ENCODE results near the gene TSG101.

TSG101 gene, protein sequence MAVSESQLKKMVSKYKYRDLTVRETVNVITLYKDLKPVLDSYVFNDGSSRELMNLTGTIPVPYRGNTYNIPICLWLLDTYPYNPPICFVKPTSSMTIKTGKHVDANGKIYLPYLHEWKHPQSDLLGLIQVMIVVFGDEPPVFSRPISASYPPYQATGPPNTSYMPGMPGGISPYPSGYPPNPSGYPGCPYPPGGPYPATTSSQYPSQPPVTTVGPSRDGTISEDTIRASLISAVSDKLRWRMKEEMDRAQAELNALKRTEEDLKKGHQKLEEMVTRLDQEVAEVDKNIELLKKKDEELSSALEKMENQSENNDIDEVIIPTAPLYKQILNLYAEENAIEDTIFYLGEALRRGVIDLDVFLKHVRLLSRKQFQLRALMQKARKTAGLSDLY

DNA sequence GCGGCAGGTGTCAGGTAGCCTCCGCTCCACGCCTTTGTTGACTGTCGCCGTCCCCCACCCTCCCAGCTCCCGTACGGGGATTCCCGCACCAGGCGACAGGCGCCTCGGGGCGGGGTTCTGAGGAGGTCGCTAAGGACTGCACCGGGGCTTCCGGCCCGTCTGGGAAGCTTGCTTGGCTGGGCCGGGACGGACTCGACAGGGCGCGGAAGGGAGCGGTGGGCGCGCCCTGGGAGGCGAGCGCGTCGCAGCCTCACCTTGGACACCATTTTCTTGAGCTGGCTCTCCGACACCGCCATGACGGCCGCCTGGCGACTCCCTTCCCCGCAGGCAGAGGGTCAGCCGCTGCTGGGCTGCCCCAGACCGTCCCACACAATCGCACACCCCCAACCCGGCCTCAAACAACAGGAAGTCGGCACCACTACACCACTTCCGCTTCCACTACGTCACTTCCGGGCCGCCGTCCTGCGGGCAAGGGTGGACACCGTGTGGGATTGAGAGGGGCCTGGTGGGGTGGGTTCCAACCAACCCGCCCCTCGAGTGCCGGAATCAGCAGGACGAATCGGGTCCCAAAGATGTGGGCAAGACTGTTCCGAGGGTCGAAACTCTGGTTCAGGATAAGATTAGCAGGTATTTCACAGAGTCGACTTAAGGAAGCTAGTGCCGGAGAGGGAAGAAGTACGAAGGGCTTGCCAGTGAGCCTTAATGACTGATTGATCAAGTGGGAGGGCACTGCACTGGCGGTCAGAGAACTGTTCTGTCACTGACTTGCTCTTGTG is at the start of gene TSG101:
TSG101 (minus strand) TSS at position 422 of the 776 bp plus-strand sequence; CDS start at position 296, 126 bp downstream.
- peak within 1 kb of the TSS; percentile 90 for H3K9ac ChIP-seq (ENCODE audit: low read length)
- H3K27ac ChIP-seq (ENCODE audit: low read depth, low read length): peak within 1 kb of the TSS; percentile 87
- peak within 1 kb of the TSS; percentile 83 for H3K4me3 ChIP-seq (ENCODE audit: low read depth, low read length)
- H3K27me3 ChIP-seq (ENCODE audit: control insufficient read depth, insufficient read depth, low read length): no peaks in the 10 kb centered on the region
- no peaks in the 10 kb centered on the region for H3K36me3 ChIP-seq (ENCODE audit: control insufficient read depth, insufficient read depth, low read length)
- no peaks in the 10 kb centered on the region for H3K4me1 ChIP-seq (ENCODE audit: control insufficient read depth, insufficient read depth, low read length)
- H3K9me3 ChIP-seq (ENCODE audit: control insufficient read depth, insufficient read depth, low read depth, low read length): no peaks in the 10 kb centered on the region

DNA sequence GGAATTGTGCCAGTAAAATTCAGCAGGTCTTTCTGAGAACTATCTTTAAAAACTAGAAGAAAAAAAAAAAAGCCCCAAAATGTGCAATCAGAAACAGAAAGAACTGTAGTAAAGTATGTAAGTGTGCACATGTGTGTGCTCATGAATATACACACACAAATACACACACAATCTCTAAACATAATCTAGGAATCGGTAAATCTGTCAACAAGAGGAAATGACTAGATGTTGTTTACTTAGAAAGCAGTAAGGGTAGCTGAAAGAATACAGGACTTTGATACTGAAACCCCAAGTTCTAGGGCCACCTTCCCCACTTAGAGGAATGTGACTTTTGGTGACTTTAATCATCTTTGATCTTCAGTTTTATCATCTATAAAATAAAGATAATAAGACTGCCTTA is 48.6 kb upstream of the TSG101 start:
- Histone ChIP-seq H3K4me3 (ENCODE audit: low read depth, low read length) (no peak overlapping the region), H3K4me1 (ENCODE audit: control insufficient read depth, insufficient read depth, low read length) (no peaks in the 10 kb centered on the region), H3K27me3 (ENCODE audit: control insufficient read depth, insufficient read depth, low read length) (no peaks in the 10 kb centered on the region), H3K9me3 (ENCODE audit: control insufficient read depth, insufficient read depth, low read depth, low read length) (no peaks in the 10 kb centered on the region), H3K9ac (ENCODE audit: low read length) (no peak overlapping the region), H3K36me3 (ENCODE audit: control insufficient read depth, insufficient read depth, low read length) (peaks cover 21% of the 10 kb centered on the region), H3K27ac (ENCODE audit: low read depth, low read length) (no peak overlapping the region)

GRCh38 chr11:18567081-18567480 is 40.3 kb upstream of the TSG101 start:
- no peaks in the 10 kb centered on the region for H3K27me3 ChIP-seq (ENCODE audit: control insufficient read depth, insufficient read depth, low read length)
- no peak overlapping the region for H3K9ac ChIP-seq (ENCODE audit: low read length)
- no peak overlapping the region for H3K27ac ChIP-seq (ENCODE audit: low read depth, low read length)

GRCh38 chr11:18566406-18566805 is 39.7 kb upstream of the TSG101 start:
- H3K27me3 ChIP-seq (ENCODE audit: control insufficient read depth, insufficient read depth, low read length): no peaks in the 10 kb centered on the region
- no peaks in the 10 kb centered on the region for H3K4me1 ChIP-seq (ENCODE audit: control insufficient read depth, insufficient read depth, low read length)
- no peak overlapping the region for H3K9ac ChIP-seq (ENCODE audit: low read length)
- no peak overlapping the region for H3K4me3 ChIP-seq (ENCODE audit: low read depth, low read length)
- peaks cover 16% of the 10 kb centered on the region; the same call in 1 of the 2 replicates for H3K36me3 ChIP-seq (ENCODE audit: control insufficient read depth, insufficient read depth, low read length)
- H3K9me3 ChIP-seq (ENCODE audit: control insufficient read depth, insufficient read depth, low read depth, low read length): no peaks in the 10 kb centered on the region
- no peak overlapping the region for H3K27ac ChIP-seq (ENCODE audit: low read depth, low read length)

More at GRCh38 chr11:18567081-18567480, 40.3 kb upstream of the TSG101 start:
- peaks cover 19% of the 10 kb centered on the region; the same call in 1 of the 2 replicates for H3K36me3 ChIP-seq (ENCODE audit: control insufficient read depth, insufficient read depth, low read length)
- no peaks in the 10 kb centered on the region for H3K9me3 ChIP-seq (ENCODE audit: control insufficient read depth, insufficient read depth, low read depth, low read length)
- no peaks in the 10 kb centered on the region for H3K4me1 ChIP-seq (ENCODE audit: control insufficient read depth, insufficient read depth, low read length)
- no peak overlapping the region for H3K4me3 ChIP-seq (ENCODE audit: low read depth, low read length)

GRCh38 chr11:18564149-18564548 is 37.4 kb upstream of the TSG101 start:
- Histone ChIP-seq H3K4me3 (ENCODE audit: low read depth, low read length) (no peak overlapping the region), H3K9me3 (ENCODE audit: control insufficient read depth, insufficient read depth, low read depth, low read length) (no peaks in the 10 kb centered on the region), H3K27ac (ENCODE audit: low read depth, low read length) (no peak overlapping the region), H3K36me3 (ENCODE audit: control insufficient read depth, insufficient read depth, low read length) (peaks cover 18% of the 10 kb centered on the region), H3K4me1 (ENCODE audit: control insufficient read depth, insufficient read depth, low read length) (no peaks in the 10 kb centered on the region), H3K27me3 (ENCODE audit: control insufficient read depth, insufficient read depth, low read length) (no peaks in the 10 kb centered on the region), H3K9ac (ENCODE audit: low read length) (no peak overlapping the region)

DNA sequence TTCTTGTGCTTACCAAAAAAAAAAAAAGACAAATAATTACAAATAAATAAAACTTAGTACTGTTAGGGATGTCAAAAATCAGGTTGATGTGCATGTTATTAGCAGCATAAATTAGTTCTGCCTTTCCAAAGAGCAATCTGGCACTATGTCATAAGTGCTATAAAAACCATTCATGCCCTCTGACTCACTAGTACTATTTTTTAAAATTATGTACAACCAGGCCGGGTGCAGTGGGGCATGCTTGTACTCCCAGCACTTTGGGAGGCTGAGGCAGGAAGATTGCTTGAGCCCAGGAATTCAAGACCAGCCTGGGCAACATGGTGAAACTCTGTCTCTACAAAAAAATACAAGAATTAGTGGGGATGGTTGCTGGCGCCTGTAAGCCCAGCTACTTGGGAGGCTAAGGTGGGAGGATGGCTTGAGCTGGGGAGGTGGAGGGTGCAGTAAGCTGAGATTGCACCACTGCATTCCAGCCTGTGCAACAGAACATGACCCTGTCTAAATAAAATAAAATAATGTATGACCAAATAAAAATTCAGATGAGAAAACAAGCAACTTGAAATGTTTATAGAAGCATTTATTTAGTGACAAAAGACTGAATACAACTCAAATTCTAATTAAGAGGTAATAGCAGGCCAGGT is 36.5 kb upstream of the TSG101 start:
- Histone ChIP-seq H3K36me3 (ENCODE audit: control insufficient read depth, insufficient read depth, low read length) (peaks cover 19% of the 10 kb centered on the region), H3K9ac (ENCODE audit: low read length) (no peak overlapping the region), H3K27me3 (ENCODE audit: control insufficient read depth, insufficient read depth, low read length) (no peaks in the 10 kb centered on the region), H3K27ac (ENCODE audit: low read depth, low read length) (no peak overlapping the region), H3K9me3 (ENCODE audit: control insufficient read depth, insufficient read depth, low read depth, low read length) (no peaks in the 10 kb centered on the region), H3K4me3 (ENCODE audit: low read depth, low read length) (no peak overlapping the region), H3K4me1 (ENCODE audit: control insufficient read depth, insufficient read depth, low read length) (no peaks in the 10 kb centered on the region)

GRCh38 chr11:18548001-18548400 is 21.3 kb upstream of the TSG101 start:
- H3K4me1 ChIP-seq (ENCODE audit: control insufficient read depth, insufficient read depth, low read length): no peaks in the 10 kb centered on the region
- H3K9ac ChIP-seq (ENCODE audit: low read length): no peak overlapping the region
- H3K27me3 ChIP-seq (ENCODE audit: control insufficient read depth, insufficient read depth, low read length): no peaks in the 10 kb centered on the region
- peaks cover 12% of the 10 kb centered on the region for H3K36me3 ChIP-seq (ENCODE audit: control insufficient read depth, insufficient read depth, low read length)
- H3K9me3 ChIP-seq (ENCODE audit: control insufficient read depth, insufficient read depth, low read depth, low read length): no peaks in the 10 kb centered on the region
- no peak overlapping the region for H3K27ac ChIP-seq (ENCODE audit: low read depth, low read length)
- H3K4me3 ChIP-seq (ENCODE audit: low read depth, low read length): no peak overlapping the region

DNA sequence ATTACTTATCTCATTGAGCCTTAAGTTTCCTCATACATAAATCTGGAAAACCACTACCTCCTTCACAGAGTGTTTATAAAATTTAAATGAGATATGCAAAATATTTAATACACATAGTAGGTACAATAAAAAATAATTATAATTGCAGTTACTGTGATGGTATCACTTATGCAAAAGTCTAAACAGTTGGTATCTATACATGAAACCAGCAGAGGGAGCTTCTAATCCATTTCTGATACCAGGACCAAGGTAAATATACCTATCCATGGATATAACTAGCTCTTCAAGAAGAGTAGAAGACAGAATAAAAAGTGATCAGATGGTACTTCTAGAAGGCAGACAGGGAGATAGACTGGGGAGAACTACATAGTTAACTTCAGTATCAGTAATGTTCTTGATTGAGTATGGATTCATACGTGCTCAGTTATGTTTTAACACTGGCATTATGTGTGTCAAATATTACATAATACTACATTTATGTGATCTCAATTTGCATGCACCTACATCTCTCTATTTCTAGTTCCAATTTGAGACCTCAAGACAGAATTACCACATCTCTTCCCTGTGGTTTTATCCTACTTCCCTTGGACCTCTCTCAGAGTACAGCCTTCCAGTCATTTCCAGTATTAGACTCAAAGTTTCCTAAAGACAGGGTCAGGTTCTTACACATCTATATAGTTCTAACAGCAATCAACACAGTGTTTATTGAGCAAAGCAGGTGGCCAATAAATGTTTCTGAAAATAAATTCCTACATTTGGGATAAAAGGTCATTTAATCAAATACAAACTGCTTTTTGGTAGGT is 13.7 kb upstream of the TSG101 start:
- H3K9me3 ChIP-seq (ENCODE audit: control insufficient read depth, insufficient read depth, low read depth, low read length): no peaks in the 10 kb centered on the region
- no peak overlapping the region for H3K4me3 ChIP-seq (ENCODE audit: low read depth, low read length)
- no peak overlapping the region for H3K9ac ChIP-seq (ENCODE audit: low read length)
- H3K4me1 ChIP-seq (ENCODE audit: control insufficient read depth, insufficient read depth, low read length): no peaks in the 10 kb centered on the region
- H3K27me3 ChIP-seq (ENCODE audit: control insufficient read depth, insufficient read depth, low read length): no peaks in the 10 kb centered on the region
- H3K36me3 ChIP-seq (ENCODE audit: control insufficient read depth, insufficient read depth, low read length): peaks cover 4% of the 10 kb centered on the region; the same call in 1 of the 2 replicates
- no peak overlapping the region for H3K27ac ChIP-seq (ENCODE audit: low read depth, low read length)

GRCh38 chr11:18536209-18536608 is 9.5 kb upstream of the TSG101 start:
- H3K9me3 ChIP-seq (ENCODE audit: control insufficient read depth, insufficient read depth, low read depth, low read length): no peaks in the 10 kb centered on the region
- no peak overlapping the region for H3K9ac ChIP-seq (ENCODE audit: low read length)
- H3K27me3 ChIP-seq (ENCODE audit: control insufficient read depth, insufficient read depth, low read length): no peaks in the 10 kb centered on the region
- no peak overlapping the region for H3K4me3 ChIP-seq (ENCODE audit: low read depth, low read length)
- H3K27ac ChIP-seq (ENCODE audit: low read depth, low read length): no peak overlapping the region
- H3K4me1 ChIP-seq (ENCODE audit: control insufficient read depth, insufficient read depth, low read length): no peaks in the 10 kb centered on the region
- 0 out of 2 replicates have a peak, but pooled peaks cover 5% of the 10 kb centered on the region for H3K36me3 ChIP-seq (ENCODE audit: control insufficient read depth, insufficient read depth, low read length)

GRCh38 chr11:18534245-18534644 is 7.5 kb upstream of the TSG101 start:
- Histone ChIP-seq H3K36me3 (ENCODE audit: control insufficient read depth, insufficient read depth, low read length) (0 out of 2 replicates have a peak, but pooled peaks cover 5% of the 10 kb centered on the region), H3K4me3 (ENCODE audit: low read depth, low read length) (no peak overlapping the region), H3K9me3 (ENCODE audit: control insufficient read depth, insufficient read depth, low read depth, low read length) (no peaks in the 10 kb centered on the region), H3K27me3 (ENCODE audit: control insufficient read depth, insufficient read depth, low read length) (no peaks in the 10 kb centered on the region), H3K9ac (ENCODE audit: low read length) (no peak overlapping the region), H3K4me1 (ENCODE audit: control insufficient read depth, insufficient read depth, low read length) (no peaks in the 10 kb centered on the region), H3K27ac (ENCODE audit: low read depth, low read length) (no peak overlapping the region)

Data from HUES6 (cell line).